K562 (cell line): ENCODE measurements around the gene DPCD. TPM values are rescaled to one million over a fixed set of nuclear protein-coding genes. Genes with fewer than 3 reads are reported as not detected.

Source experiments
- ATAC-seq: fragments of 200-7000 bp; cut with Tn5 transposase; 3 replicates; pipeline ENCODE4 v1.9.1; 2020; ENCODE audit warnings: moderate library complexity
- BruUV-seq: library from RNA; stranded (reverse); fragments of 400-500 nt; replicated peaks from 2 replicates; lab custom pipeline; 2021; lab: Mats Ljungman, UMichigan
- CTCF ChIA-PET: fragments of 300-600 bp; formaldehyde crosslinking; extraction: SDS; loops from one replicate; lab custom pipeline; 2021; ENCODE audit warnings: low intra/inter-chr PET ratio; lab: Yijun Ruan, JAX
- POLR2A ChIA-PET: fragments of 300-600, 350-650 bp; sonication (Branson Sonifier 250); formaldehyde crosslinking; extraction: SDS; loops from one replicate; lab custom pipeline; 2021; ENCODE audit warnings: antibody characterized with exemption, inconsistent platforms; lab: Yijun Ruan, JAX
- DNase-seq, 4 experiments: peaks; one replicate each; pipeline versions ENCODE4 v3.0.0 to v3.0.0-alpha.2; 2011 to 2018; ENCODE audit warnings: low spot score in 3 of 4, mixed read lengths in 3 of 4; ENCODE audit errors: extremely low read depth in 1 of 4
- FAIRE-seq: peaks from 2 replicates; lab custom pipeline; 2011; peaks lifted over from hg19 to GRCh38; lab: Jason Lieb, UNC
- H2AFZ ChIP-seq: 2 replicates; pipeline ENCODE4 v1.6.0; 2011; ENCODE audit warnings: low read depth, low read length, control low read depth, inconsistent platforms
- H3K27ac ChIP-seq: fragments of 200-600 bp; 3 replicates; pipeline ENCODE4 v1.8.0; 2011; ENCODE audit warnings: low read depth, mild to moderate bottlenecking, control low read depth, inconsistent platforms, low read length, moderate library complexity, mixed read lengths; ENCODE audit errors: extremely low read depth
- H3K27me3 ChIP-seq, 2 experiments: fragments of 300-600 bp in 1 of 2; 2 replicates in 1 of 2; 3 replicates in 1 of 2; pipeline versions ENCODE4 v1.6.0 to v1.8.0; 2011; ENCODE audit warnings: inconsistent platforms in 2 of 2, low read length in 2 of 2, mild to moderate bottlenecking in 1 of 2, mixed read lengths in 1 of 2, moderate library complexity in 1 of 2; ENCODE audit not compliant: control insufficient read depth in 2 of 2, insufficient read depth in 2 of 2
- H3K36me3 ChIP-seq: fragments of 300-600 bp; 3 replicates; pipeline ENCODE4 v1.8.0; 2011; ENCODE audit warnings: mild to moderate bottlenecking, low read length, inconsistent platforms; ENCODE audit not compliant: control insufficient read depth, insufficient read depth
- H3K4me1 ChIP-seq, 2 experiments: fragments of 200-600 bp in 1 of 2; replicated peaks in 1 of 2; 2 replicates in 1 of 2; 3 replicates in 1 of 2; pipeline versions ENCODE4 v1.5.1 to v1.8.0; 2011; ENCODE audit warnings: inconsistent platforms in 2 of 2, low read length in 2 of 2, mild to moderate bottlenecking in 1 of 2, mixed read lengths in 1 of 2, moderate library complexity in 1 of 2; ENCODE audit not compliant: control insufficient read depth in 2 of 2, insufficient read depth in 2 of 2
- H3K4me2 ChIP-seq: 2 replicates; pipeline ENCODE4 v1.6.1; 2011; ENCODE audit warnings: low read length, control low read depth, inconsistent platforms, mixed read lengths; ENCODE audit not compliant: insufficient read depth
- H3K4me3 ChIP-seq: fragments of 200-600 bp; sonication (generic), shearing (Covaris generic); 2 replicates; pipeline ENCODE4 v1.5.1; 2016; ENCODE audit warnings: control low read depth, inconsistent platforms
- H3K79me2 ChIP-seq: fragments of 200-600 bp; 3 replicates; pipeline ENCODE4 v1.8.0; 2011; ENCODE audit warnings: low read length, inconsistent platforms; ENCODE audit not compliant: control insufficient read depth, insufficient read depth
- H3K9ac ChIP-seq, 2 experiments: 2 replicates each; pipeline versions ENCODE4 v1.6.0 to v1.6.1; 2011; ENCODE audit warnings: low read depth in 2 of 2, low read length in 2 of 2, control low read depth in 1 of 2, inconsistent platforms in 1 of 2, mild to moderate bottlenecking in 1 of 2, mixed read lengths in 1 of 2; ENCODE audit not compliant: insufficient read depth in 1 of 2
- H3K9me1 ChIP-seq: one replicate; pipeline ENCODE4 v1.6.0; 2011; ENCODE audit warnings: inconsistent platforms, mild to moderate bottlenecking, low read length, moderate library complexity; ENCODE audit not compliant: control insufficient read depth, insufficient read depth
- H3K9me3 ChIP-seq: replicated peaks from 2 replicates; pipeline ENCODE4 v1.5.1; 2011; ENCODE audit warnings: low read depth, low read length, inconsistent platforms; ENCODE audit not compliant: control insufficient read depth, insufficient read depth
- H4K20me1 ChIP-seq: replicated peaks from 2 replicates; pipeline ENCODE4 v1.6.1; 2011; ENCODE audit warnings: low read length, inconsistent platforms, mixed read lengths; ENCODE audit not compliant: control insufficient read depth, insufficient read depth
- E2F1 ChIP-seq: sonication (generic); formaldehyde crosslinking; IDR thresholded peaks from 2 replicates; pipeline ENCODE4 v1.8.1; 2023; ENCODE audit warnings: mild to moderate bottlenecking, missing genetic modification reagents, moderate library complexity
- ETV1 ChIP-seq: fragments of 450-650 bp; conservative IDR thresholded peaks from 2 replicates; pipeline ENCODE4 v1.6.1; 2016; ENCODE audit warnings: missing genetic modification characterization, control low read depth, low read depth, missing compliant biosample characterization
- IRF2 ChIP-seq: sonication (generic); formaldehyde crosslinking; IDR thresholded peaks from 2 replicates; pipeline ENCODE4 v1.8.1; 2022; ENCODE audit warnings: mild to moderate bottlenecking, missing genetic modification reagents
- MED1 ChIP-seq: sonication (generic); formaldehyde crosslinking; IDR thresholded peaks from 2 replicates; pipeline ENCODE4 v1.8.1; 2023; ENCODE audit warnings: missing genetic modification reagents, borderline replicate concordance
- NFRKB ChIP-seq: fragments of 450-650 bp; IDR thresholded peaks from 2 replicates; pipeline ENCODE4 v1.6.1; 2016; ENCODE audit warnings: low read depth
- RBFOX2 ChIP-seq: fragments of 200-400 bp; formaldehyde crosslinking; IDR thresholded peaks from 2 replicates; pipeline ENCODE4 v1.6.1; 2017; ENCODE audit warnings: low read depth, mild to moderate bottlenecking, low read length, moderate library complexity
- RBM39 ChIP-seq: fragments of 200-400 bp; formaldehyde crosslinking; optimal IDR thresholded peaks from 2 replicates; pipeline ENCODE3; 2018; ENCODE audit warnings: low read depth, low read length
- SMAD1 ChIP-seq: fragments of 150-350 bp; IDR thresholded peaks from 2 replicates; pipeline ENCODE4 v1.6.1; 2014; ENCODE audit warnings: low read length, low read depth; ENCODE audit not compliant: partially characterized antibody
- SP2 ChIP-seq: IDR thresholded peaks from 2 replicates; pipeline ENCODE4 v1.6.1; 2011; ENCODE audit warnings: mild to moderate bottlenecking, low read depth, low read length, moderate library complexity; ENCODE audit not compliant: poor library complexity, severe bottlenecking; ENCODE audit errors: extremely low read depth
- ZBTB33 ChIP-seq: sonication (generic); formaldehyde crosslinking; IDR thresholded peaks from 2 replicates; pipeline ENCODE4 v1.8.1; 2023; ENCODE audit warnings: mild to moderate bottlenecking, missing genetic modification reagents
- ZNF197 ChIP-seq: fragments of 200-800 bp; sonication (Bioruptor generic); IDR thresholded peaks from 2 replicates; pipeline ENCODE4 v1.6.1; 2016; ENCODE audit warnings: low read depth, missing genetic modification characterization, missing compliant biosample characterization
- ZNF398 ChIP-seq: fragments of 250-450 bp; sonication (Bioruptor Pico); IDR thresholded peaks from 2 replicates; pipeline ENCODE4 v1.8.0; 2021; ENCODE audit warnings: moderate library complexity, mild to moderate bottlenecking, inconsistent platforms
- WGBS: fragments of 100-300 bp; shearing (Covaris generic); methylation state at CpG from one replicate; pipeline ENCODE4 v1.1.6; 2016; ENCODE audit warnings: low coverage, mixed read lengths; ENCODE audit not compliant: insufficient coverage; ENCODE audit errors: missing lambda C conversion rate; 5-methylcytosine and 5-hydroxymethylcytosine counted together
- in situ Hi-C: fragments of 300-500 bp; cut with MboI; formaldehyde crosslinking; loops from 4 replicates; pipeline ENCODE4 v1.15.0; 2018; ENCODE audit warnings: inconsistent platforms, mixed read lengths
- intact Hi-C: fragments of 100-400 bp; cut with micrococcal nuclease; formaldehyde crosslinking; loops from 2 replicates; pipeline ENCODE4 v1.14.2; 2022
- polyA plus RNA-seq, 8 experiments: library from polyadenylated mRNA; depleted of rRNA in 4 of 8; stranded (reverse) in 5 of 8; unstranded in 3 of 8; fragments of >200 nt; fragmentation: Nextera tagmentation in 2 of 8; fragmentation: Illumina TruSeq in 1 of 8; extraction: Ambion mirVana in 2 of 8; extraction: Trizol in 1 of 8; gene quantifications; 2 replicates each; pipeline versions ENCODE4 v1.2.1 to v1.2.3, GENCODE V29; 2011 to 2014; ENCODE audit warnings: inconsistent platforms in 1 of 8, missing spikeins in 1 of 8
- total RNA-seq, 7 experiments: library from RNA; depleted of rRNA in 6 of 7; stranded (reverse); fragments of >200 nt in 6 of 7; fragmentation: Illumina TruSeq in 2 of 7; extraction: Trizol in 2 of 7; gene quantifications; 2 replicates each; pipeline versions ENCODE4 v1.2.1 to v1.2.3, GENCODE V29; 2011 to 2021; ENCODE audit warnings: low replicate concordance in 1 of 7

DPCD gene
- total and polyA plus RNA-seq, 9 of the 15 experiments (the other 6 are each of a cell fraction or from before 2014, with no cell fraction given) = 12.1 to 45.2 (median 20.0) TPM

GRCh38 chr10:101647255-101647654 lies 59.1 kb downstream of the DPCD start (continued):
- TF ChIP-seq ETV1 (tag) = no peak
- TF ChIP-seq, all 486 proteins: peak for 0

GRCh38 chr10:101649525-101650085 lies 61.5 kb downstream of the DPCD start:
- Histone ChIP-seq H3K36me3 (no peaks in the 10 kb centered on the region), H2AFZ (no peak overlapping the region), H3K79me2 (no peaks in the 10 kb centered on the region), H3K4me1 (no peaks in the 10 kb centered on the region; a peak in 1 of 5 replicates), H3K9ac (peak overlapping the region in 1 of 2 experiments; percentile 52; a peak in 1 of 4 replicates), H3K27ac (no peak overlapping the region), H3K9me1 (no peaks in the 10 kb centered on the region), H3K9me3 (no peaks in the 10 kb centered on the region), H3K4me2 (no peak overlapping the region), H3K4me3 (no peak overlapping the region), H3K27me3 (no peaks in the 10 kb centered on the region), H4K20me1 (no peaks in the 10 kb centered on the region)
- ChIA-PET CTCF (no interaction called here), POLR2A (no interaction called here)
- no TSS peak for BruUV-seq
- in situ Hi-C loops (no loop called here), intact Hi-C loops (no loop called here)
- no peak for TF ChIP-seq NFRKB
- TF ChIP-seq RBM39 = no peak
- no peak for TF ChIP-seq SMAD1
- no peak for TF ChIP-seq E2F1 (CRISPR knock-in tag)
- TF ChIP-seq ZNF398 (CRISPR knock-in tag) = no peak
- no peak for TF ChIP-seq ZBTB33
- TF ChIP-seq ZNF197 (CRISPR knock-in tag) = no peak
- no peak for TF ChIP-seq SP2
- no peak for TF ChIP-seq MED1 (CRISPR knock-in tag)
- no peak for TF ChIP-seq RBFOX2
- TF ChIP-seq IRF2 (CRISPR knock-in tag) = no peak
- ATAC-seq (no peak), FAIRE-seq (no peak), DNase-seq (no peak)
- 55% methylated on average over 5 of the region's 5 CpGs for WGBS
